Upper lobe of left lung (tissue), 4 donors: ENCODE data around the gene SERPINA1.

Experiments
- CTCF ChIP-seq, 6 experiments: fragments of 450-650 bp in 4 of 6; fragments of 200-600 bp in 2 of 6; sonication (generic) in 2 of 6; IDR thresholded peaks; one replicate each; pipeline ENCODE4 v1.5.1; 2016 to 2019; ENCODE audit warnings: antibody characterized with exemption in 6 of 6
- POLR2A ChIP-seq, 4 donors: fragments of 450-650 bp; IDR thresholded peaks; one replicate each; pipeline ENCODE4 v1.5.1; 2016 to 2017; ENCODE audit warnings: antibody characterized with exemption in 4 of 4, mild to moderate bottlenecking in 2 of 4
- POLR2AphosphoS5 ChIP-seq, 2 donors: sonication (generic); formaldehyde crosslinking; IDR thresholded peaks; one replicate each; pipeline ENCODE4 v1.5.1; 2017; ENCODE audit warnings: antibody characterized with exemption in 2 of 2

GRCh38 chr14:94387051-94388026, 1.1 kb downstream of the SERPINA1 start:
- TF ChIP-seq CTCF (IDR thresholded peaks at IDR 0.05) = no peak
- TF ChIP-seq POLR2AphosphoS5 (IDR thresholded peaks at IDR 0.05) = no peak
- TF ChIP-seq POLR2A (IDR thresholded peaks at IDR 0.05) = peak in 1 of 4 donors; percentile 39
